Ammon's horn (tissue), 1 donor: ENCODE results near the gene AIG1.

ENCODE experiments used
- DNase-seq: peaks from one replicate; pipeline ENCODE4 v3.0.0-alpha.2; 2016; ENCODE audit warnings: low spot score

The AIG1 gene

DNA sequence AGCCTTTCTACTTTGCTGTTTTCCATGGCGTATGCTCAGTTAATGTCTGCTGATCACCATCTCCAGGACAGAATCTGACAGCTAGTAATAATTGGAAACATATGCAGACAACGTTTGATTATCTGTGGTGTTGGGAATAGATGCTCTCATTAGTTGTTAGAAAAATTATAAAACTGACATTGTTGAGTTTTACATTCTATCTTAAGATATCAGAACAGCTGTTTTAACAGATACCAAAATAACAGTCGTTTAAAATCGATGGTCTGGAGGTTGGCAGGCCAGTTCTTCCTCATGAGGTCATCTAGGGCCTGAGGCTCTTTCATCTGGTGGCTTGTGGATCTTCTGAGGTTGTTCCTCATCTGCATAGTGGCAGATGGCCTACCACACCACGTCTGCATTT, 137.6 kb downstream of the AIG1 start:
- DNase-seq, result no peak

DNA sequence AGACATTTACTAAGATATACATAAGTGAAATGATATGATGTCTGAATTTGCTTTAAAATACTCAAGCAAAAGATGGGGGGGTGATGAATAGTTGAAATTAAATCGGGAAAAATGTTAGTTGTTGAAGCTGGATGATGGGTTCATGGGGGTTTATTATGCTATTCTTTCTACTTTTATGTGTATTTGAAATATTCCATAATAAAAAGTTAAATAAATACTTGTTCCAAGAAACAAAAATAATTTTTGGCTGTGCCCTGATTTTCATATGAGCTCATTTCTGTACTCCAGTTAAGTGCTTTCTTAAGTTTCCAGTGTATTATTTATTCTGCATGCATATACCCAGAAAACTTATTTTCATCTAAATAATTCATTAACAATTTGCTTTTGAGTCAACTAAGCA, 138.6 kb downstream of the AIG1 start:
- DNase-seq, result no peak

DNA sequence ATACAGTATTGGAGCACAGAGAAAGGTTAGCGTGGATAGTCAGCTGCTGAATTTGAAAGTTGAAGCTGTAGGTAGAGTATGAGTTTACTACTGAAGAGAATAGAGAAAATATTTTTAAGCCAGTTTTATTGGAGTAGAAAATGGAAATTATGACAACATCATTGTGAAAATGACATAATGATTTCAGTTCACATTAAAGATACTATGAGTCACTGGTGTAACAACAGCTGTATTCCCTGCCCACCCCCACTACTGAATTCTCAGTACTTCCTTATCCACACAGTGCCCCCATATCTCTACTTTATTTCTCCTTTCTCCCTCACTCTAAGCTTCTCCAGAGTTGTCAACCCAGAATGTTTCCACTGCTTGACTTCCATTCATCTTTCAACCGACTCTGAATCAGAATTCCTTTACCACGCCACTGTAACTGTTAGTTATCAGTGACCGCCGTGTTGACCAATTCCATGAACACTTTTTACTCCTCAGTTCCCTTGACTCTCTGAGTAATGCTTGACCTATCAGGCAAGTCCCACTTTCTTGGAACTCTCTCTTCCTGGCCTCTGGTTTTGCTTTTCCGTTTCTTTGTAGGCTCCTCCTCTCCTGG, 139.6 kb downstream of the AIG1 start:
- DNase-seq, result no peak

DNA sequence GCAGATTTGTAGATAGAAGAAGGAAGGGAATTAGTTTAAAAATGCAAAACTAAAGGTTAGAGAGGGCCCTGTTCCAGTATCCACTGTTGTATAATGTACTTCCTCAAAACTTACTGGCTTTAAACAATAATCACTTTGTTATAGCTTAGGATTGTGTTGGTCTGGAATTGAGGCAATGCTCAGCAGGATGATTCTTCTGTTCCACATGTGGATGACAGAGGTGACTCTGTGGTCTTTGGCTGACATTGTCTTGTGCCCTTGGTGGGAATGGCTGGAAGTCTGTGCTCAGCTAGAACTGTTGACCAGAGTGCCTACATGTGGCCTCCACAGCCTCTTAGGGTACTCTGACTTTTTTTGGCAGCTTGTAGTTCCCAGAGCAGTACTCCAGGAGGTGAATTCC, 143.4 kb downstream of the AIG1 start:
- DNase-seq, result no peak

DNA sequence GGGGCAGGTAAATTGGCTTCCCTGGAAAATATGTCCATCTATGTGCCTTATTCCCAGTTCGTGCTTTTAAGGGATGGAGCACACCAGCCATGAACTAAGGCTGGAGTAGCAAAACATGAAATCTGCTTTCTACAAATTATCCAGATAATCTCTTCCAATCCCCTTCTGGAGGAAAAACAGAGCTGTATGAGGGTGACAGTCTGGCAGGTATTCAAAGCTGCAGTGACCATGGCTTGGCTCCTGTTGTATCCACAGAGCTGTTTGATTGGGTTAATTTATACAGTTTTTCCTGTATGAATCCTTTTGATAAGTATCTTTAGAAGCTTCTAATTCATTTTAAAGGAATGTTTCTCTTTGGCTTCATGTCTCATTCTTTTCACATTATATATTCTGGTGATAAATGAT, 144.4 kb downstream of the AIG1 start:
- DNase-seq, result no peak

DNA sequence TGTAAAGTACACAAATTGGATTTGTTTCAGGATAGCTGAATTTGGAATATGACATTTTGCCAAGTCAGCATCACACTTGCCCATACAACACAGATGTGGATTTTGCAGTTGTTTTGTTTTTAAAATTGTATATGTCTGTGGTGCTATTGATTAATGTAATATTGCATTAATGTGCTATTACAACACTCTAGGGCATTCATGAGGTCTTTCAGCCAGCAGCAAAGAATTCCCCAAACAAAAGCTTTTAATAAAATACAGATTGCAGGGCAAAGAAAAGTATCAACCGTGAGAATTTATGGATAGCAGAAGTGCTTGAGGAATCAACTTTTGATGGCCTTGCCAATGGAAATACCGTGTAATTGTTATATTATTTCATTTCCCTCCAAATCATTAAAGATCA, 144.9 kb downstream of the AIG1 start:
- DNase-seq, result no peak

DNA sequence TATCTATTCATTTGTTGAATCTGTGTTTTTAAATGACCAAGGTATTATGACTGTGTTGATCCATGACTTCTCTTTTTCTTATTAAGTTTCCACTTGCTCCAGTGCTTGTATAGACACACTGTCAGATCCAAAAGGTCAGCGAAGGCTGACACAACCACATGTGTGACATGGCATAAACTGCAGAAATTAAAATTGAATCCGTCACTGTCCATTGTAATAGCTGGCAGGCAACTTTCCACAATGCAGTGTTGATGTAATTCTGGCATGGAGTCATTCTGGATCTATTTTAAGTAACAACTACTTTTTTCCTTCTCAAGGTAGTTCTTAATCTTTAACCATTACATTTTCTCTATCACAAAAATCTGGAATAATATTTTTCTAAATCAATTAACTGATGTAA, 145.3 kb downstream of the AIG1 start:
- DNase-seq, result no peak

DNA sequence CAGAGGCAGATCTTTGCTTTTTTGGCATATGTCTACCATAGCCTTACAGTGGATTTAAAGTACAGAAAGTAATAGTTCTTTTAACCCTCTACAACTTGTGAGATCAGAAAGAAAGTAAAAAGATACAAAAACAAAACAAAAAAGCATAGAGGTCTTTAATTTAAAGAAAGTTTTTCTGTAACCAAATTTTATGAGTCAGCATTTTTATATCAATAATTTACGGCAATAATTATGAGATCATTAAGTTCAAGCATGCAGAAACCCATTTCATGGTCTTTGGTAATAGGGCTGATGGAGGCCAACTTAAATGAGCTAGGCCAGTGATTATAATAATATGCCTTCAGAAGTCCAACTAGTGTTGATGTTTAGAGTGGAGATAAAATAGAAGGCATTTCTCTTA, 145.9 kb downstream of the AIG1 start:
- no peak for DNase-seq

DNA sequence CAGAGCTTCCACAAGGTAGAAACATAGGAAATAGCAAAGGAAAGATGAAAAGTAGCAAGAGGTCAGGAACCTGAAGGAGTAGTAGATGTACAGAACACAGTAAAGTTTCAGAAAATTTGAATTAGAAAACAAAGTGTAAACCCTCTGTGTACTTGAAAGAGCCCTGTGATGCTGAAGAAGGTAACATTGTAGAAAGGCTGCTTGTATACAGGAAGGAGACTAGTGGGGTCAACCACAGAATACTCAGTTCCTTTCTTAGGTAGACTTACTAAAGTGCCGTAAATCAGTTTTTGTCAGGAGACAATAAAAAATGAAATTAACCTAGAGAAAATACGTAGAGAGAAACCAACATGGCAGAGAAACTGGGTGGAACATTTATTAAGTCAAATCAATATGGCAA, 149.7 kb downstream of the AIG1 start:
- DNase-seq, result no peak

DNA sequence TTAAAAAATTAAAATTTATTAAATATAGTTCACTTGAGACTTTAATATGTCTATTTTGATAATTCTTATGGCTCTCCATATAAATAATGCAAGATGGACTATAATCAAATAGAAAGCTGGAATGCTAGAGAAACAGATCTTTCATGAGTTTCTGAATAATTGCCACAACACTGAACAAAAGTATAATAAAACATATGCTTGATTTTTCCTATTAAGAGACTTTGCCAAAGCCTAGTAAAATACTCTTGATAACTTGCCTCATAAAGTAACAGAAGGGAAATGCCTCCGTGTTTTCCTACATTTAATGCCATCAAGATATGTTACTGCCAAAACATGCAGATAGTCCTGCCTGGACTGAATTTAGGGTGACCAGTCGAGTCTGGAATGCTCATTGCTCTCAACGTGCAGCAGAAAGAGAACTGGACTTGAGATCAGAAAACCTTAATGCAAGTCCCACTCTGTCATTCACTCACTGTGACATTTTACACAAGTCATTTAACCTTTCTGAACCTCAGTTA, 153.2 kb downstream of the AIG1 start:
- no peak for DNase-seq

DNA sequence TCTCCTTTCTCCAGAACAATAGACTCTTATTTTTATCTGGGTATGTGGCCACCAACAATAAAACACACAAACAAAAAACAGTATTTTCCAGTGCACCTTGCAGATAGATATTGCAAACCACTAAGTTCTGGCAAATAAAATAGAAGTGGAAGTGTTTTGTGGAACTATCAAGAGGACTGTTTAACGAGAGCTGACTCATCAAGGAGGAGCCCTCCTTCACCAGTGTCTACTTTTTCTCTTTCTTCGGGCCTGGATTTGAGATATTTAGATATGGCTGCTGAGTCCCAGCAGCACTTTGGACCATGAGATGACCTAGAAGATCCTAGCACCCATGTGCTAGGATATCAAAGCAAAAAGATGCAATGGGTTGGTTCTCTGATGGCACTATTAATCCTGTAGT, 154.7 kb downstream of the AIG1 start:
- no peak for DNase-seq

DNA sequence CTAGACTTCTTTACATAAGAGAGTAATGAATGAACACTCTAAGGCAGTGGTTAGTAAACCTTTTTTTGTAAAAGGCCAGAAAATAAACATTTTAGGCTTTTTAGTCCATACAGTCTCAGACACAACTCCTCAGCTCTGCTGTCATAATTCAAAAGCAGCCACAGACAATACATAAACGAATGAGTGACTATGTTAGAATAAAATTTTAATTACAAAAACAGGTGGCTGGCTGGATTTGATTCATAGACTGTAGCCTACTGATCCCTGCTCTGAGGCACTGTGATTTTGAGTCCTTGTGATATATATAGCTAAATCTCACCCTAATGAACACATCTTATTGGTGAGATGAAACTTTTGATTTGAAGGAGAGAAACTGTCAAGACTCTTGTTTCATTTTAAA, 155.1 kb downstream of the AIG1 start:
- DNase-seq, result no peak

DNA sequence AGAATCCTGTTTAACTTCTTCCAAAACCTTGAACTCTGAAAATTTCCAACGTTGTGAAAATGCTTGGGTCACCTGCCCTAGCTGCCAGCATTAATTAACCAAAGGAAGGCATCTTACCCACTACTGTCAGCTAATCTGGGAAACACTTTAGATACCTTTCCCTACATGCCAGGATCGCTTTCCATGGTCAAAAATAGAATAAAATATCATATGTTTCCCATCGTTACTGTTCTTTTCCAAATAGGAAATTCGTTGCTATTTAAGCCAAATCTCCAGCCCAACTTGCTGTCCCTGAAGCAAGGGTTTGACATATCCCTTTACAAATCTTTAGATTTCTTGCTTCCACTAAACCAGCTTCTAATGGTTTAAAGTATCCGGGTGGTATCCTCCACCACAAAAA, 157.5 kb downstream of the AIG1 start:
- no peak for DNase-seq

DNA sequence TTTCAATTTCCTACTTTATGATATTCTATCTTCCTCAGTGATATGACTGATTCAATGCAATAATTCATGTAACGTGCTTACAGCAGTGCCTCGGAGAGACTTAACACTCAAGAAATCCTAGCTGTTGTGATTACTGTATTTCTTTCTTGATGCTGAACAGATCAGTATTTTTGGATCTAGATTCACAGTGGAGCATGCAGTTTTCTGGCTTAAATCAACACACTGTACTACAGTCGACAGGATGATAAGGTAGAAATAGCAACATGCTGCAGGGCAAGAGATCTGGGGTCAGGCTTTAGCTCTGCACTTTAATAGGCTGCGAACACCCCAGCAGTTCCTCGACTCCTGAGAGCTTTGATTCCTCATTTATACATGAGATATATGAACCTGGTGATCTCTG, 161.0 kb downstream of the AIG1 start:
- no peak for DNase-seq

DNA sequence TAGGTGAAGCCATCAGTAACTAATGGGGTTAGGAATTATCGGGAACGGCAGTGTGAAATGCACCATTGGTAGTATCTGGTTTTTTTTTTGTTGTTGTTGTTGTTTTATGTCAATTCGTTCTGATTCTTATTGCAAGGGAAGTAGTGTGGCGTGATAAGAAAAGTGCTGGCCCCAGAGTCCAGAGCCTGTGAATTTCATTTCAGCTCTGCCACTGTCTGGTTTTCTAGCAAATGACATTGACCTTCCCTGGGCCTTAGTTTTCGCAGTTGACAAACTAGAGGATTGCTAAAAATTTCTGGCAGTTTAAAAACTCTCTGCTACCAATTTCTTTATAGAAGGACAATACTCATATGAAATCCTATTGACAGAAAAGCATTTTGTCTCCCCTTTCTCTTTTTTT, 161.6 kb downstream of the AIG1 start:
- no peak for DNase-seq

DNA sequence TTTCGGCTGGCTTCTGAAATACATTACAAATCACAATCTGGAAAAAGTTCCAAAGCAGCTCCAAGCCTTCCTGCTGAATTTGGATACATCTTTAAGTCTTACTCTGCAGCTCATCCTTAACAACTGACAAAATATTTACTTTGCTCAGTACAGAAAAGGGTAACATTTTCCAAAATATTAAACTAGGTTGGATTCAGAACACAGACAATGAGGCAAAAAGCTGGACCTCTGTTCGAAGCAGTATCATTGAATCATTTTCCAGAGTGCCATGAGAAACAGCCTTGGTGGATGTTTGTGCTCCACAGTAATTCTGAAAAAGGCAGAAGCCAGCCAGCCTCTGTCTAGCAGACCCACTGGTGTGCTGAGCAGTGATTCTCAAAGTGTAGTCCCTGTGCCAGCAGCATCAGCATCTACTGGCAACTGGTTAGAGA, 162.1 kb downstream of the AIG1 start:
- DNase-seq, result no peak

DNA sequence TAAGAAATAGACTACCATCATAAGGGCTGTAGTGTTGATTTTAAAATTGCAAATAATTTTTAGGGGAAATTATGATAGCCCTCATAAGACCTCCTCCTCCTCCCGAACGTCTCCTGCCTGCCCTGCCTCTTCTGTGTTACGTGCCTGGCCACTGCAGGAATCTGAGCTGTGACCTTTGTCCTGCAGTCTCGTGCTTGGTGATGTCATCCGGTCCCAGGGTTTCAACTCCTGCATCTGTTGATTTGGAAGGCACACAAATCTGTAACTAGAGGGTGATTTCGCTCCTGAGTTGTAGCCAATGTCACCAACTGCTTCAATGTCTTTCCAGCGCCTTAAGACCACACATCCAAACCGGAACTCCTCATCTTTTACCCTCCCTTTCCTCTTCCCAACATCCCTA, 163.2 kb downstream of the AIG1 start:
- DNase-seq, result no peak

DNA sequence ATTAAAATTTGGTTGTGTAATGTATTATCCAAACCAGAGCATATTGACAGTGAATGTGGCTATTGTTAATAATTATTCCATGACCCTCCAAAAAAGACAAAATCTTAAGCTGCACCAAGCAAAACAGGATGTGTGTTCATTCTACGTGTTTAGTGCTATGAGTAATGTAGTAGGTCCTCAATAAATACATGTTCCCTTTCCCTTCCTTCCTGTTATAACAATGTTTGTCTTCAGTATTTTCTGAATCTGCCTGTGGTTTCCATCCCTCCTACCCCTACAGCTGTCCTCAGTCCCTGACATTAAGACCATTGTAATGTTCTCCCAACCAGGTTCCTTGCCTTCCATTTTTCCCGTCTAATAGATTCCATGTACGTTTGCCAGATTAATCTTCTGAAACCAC, 163.8 kb downstream of the AIG1 start:
- DNase-seq, result no peak

DNA sequence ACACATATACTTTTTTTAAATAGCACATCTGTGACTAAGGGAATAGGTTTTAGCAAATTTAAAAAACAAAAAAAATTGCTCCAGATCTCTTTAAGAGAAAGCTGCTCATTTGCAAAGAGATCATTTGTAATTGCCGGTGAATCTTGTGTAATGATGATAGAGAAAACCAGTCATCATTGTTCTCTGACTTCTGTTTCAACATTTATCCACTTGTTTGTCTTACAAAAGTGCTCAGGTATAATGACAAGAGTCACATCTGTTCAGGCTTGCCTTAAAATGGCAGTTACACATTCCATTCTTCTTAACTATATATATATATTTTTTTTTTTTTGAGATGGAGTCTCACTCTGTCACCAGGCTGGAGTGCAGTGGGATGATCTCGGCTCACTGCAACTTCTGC, 165.2 kb downstream of the AIG1 start:
- DNase-seq, result no peak

DNA sequence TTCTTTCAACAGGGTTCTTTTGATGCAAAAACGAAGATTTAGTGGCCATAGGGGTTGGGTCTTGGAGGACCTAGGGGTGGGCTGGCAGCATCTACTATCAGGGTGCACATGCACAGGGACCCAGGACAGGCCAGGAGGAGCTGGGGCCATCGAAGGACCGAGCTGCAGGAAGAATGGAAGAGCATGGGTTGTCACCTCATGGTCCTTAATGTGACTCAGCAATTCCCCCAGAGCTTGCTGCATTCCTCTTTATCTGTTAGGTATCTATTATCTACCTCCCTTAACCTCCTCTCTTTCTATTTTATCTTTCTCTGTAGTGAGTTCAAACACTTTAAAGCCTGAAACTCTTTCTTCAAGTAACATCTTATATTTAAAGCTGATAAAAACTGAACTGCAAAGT, 167.0 kb downstream of the AIG1 start:
- no peak for DNase-seq

DNA sequence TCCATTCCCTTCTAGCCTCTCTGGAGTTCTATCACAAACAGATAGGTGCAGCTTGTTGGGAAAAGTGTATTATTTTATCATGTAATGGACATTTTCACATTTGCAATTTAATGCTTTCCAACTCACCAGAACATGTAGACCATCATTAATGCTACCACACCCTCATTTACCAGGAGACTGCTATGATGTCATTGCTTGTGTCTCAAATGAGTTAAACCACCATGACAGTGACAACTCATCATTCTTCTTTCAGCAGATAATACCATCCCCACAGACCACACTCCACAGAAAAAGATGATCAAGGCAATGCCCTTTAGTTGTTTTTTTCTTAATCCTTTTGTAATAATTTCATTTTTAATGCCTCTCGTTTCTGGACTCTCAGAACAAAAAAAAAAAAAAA, 168.7 kb downstream of the AIG1 start:
- DNase-seq, result no peak

DNA sequence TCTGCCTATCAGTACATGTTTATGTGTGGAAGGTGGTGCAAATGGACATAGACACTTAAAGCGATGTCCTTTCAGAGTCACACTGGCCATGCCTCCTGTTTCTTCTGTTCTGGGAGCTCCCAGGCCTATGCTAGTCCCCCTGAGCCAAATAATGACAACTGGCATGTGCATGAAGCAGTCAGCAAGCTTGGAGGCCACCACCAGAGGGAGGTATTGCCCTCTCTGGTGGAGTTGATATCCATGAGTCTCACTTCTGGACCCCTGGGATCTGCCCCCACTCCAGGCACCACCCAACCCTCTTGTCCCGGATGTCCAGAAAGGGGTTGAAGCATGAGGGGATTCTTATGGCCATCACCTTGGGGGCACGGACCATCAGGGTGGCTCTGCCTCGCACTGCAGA, 172.2 kb downstream of the AIG1 start:
- no peak for DNase-seq

DNA sequence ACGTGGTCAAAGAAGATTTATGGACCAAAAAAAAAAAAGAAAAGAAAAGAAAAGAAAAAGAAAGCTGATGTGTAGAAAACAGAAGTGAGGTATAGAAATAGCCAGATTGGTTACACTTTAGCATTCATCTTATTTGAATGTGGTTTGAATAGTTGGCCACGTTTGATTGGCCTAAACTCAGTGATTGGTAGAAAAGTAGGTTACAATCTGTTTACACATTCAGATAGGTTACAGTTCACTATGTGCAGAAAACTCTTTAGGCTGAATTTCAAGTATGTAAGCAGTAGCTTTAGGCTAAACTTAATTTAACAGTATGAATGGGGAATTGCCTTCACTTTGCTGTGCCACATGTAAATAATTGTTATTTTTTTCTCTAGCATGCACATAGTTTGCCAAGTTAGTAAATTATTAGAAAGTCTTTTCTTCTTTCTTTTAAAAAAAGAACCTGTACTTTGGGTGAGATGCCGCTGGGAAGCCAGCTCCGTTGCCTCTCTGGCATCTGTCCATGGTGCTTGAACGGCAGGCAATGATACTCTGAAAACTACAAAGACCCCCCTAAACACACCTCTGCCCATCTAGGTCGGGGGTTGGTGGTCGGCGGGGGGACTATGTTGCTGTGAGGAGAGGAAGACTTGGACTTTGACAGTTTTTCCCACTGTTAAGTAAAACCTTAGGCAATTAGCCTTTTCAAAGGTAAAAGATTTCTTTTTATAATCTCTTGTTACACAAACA, 173.0 kb downstream of the AIG1 start:
- DNase-seq, result no peak

DNA sequence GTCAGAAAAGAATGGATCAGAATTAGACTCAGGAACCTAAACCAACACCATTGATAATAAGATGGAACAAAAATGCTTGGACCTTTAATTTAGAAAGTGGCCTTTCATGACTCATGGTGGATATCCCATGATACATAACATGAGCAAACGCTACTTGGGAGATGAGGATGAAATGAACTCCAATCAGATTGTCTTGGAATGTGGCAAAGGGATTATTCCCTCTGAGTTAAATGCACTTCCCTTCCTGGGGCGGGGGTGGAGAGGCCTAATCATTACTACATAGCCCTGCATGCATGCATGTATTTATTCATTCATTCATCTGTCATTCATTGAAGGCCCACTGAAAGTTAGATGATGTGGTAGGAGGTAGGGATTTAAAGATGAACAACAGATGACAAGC, 174.0 kb downstream of the AIG1 start:
- DNase-seq, result no peak
